Trophoblast cell (in vitro differentiated cells and primary cell): Measurements from ENCODE around the gene INS.

ENCODE experiments used
- DNase-seq, 2 donors: peaks; one replicate each; pipeline ENCODE4 v3.0.0-alpha.2; 2016
- H2AFZ ChIP-seq: 2 replicates; pipeline ENCODE4 v1.6.1; 2013; ENCODE audit warnings: low read length, moderate library complexity, mild to moderate bottlenecking; ENCODE audit not compliant: insufficient read depth, poor library complexity
- H2AK5ac ChIP-seq: 2 replicates; pipeline ENCODE4 v1.6.1; 2013; ENCODE audit warnings: mild to moderate bottlenecking, low read length
- H2BK120ac ChIP-seq: 2 replicates; pipeline ENCODE4 v1.6.1; 2013; ENCODE audit warnings: low read length, mild to moderate bottlenecking, moderate library complexity; ENCODE audit not compliant: insufficient read depth, poor library complexity
- H2BK12ac ChIP-seq: 2 replicates; pipeline ENCODE4 v1.6.1; 2013; ENCODE audit warnings: mild to moderate bottlenecking, low read length, moderate library complexity
- H2BK5ac ChIP-seq: 2 replicates; pipeline ENCODE4 v1.6.1; 2013; ENCODE audit warnings: low read length, low read depth, moderate library complexity, mild to moderate bottlenecking; ENCODE audit not compliant: poor library complexity
- H3K14ac ChIP-seq: 2 replicates; pipeline ENCODE4 v1.6.1; 2013; ENCODE audit warnings: mild to moderate bottlenecking, low read length
- H3K18ac ChIP-seq: 2 replicates; pipeline ENCODE4 v1.6.1; 2013; ENCODE audit warnings: mild to moderate bottlenecking, low read length
- H3K23ac ChIP-seq: 2 replicates; pipeline ENCODE4 v1.6.1; 2013; ENCODE audit warnings: low read length
- H3K27ac ChIP-seq: 2 replicates; pipeline ENCODE4 v1.5.1; 2013; ENCODE audit warnings: low read depth, mild to moderate bottlenecking, inconsistent platforms, low read length, moderate library complexity
- H3K27me3 ChIP-seq: 2 replicates; pipeline ENCODE4 v1.6.1; 2013; ENCODE audit warnings: inconsistent platforms, mild to moderate bottlenecking, low read length, moderate library complexity; ENCODE audit not compliant: insufficient read depth
- H3K36me3 ChIP-seq, 2 experiments: 1 replicate in 1 of 2; 2 replicates in 1 of 2; pipeline ENCODE4 v1.6.1; 2013; ENCODE audit warnings: low read length in 2 of 2, mild to moderate bottlenecking in 2 of 2, moderate library complexity in 1 of 2; ENCODE audit not compliant: insufficient read depth in 2 of 2, control insufficient read depth in 1 of 2
- H3K4ac ChIP-seq: 2 replicates; pipeline ENCODE4 v1.6.1; 2013; ENCODE audit warnings: low read depth, mild to moderate bottlenecking, low read length, moderate library complexity
- H3K4me1 ChIP-seq, 2 experiments: 1 replicate in 1 of 2; 2 replicates in 1 of 2; pipeline ENCODE4 v1.6.1; 2013; ENCODE audit warnings: low read length in 2 of 2, mild to moderate bottlenecking in 2 of 2, moderate library complexity in 1 of 2; ENCODE audit not compliant: insufficient read depth in 2 of 2, control insufficient read depth in 1 of 2
- H3K4me2 ChIP-seq: 2 replicates; pipeline ENCODE4 v1.6.1; 2013; ENCODE audit warnings: inconsistent platforms, mild to moderate bottlenecking, low read length, moderate library complexity
- H3K4me3 ChIP-seq: 2 replicates; pipeline ENCODE4 v1.5.1; 2013; ENCODE audit warnings: mild to moderate bottlenecking, low read depth, low read length, inconsistent platforms
- H3K79me1 ChIP-seq: one replicate; pipeline ENCODE4 v1.6.1; 2013; ENCODE audit warnings: low read length
- H3K79me2 ChIP-seq: 2 replicates; pipeline ENCODE4 v1.6.1; 2013; ENCODE audit warnings: low read length, mild to moderate bottlenecking; ENCODE audit not compliant: control insufficient read depth, insufficient read depth, poor library complexity
- H3K9ac ChIP-seq: 2 replicates; pipeline ENCODE4 v1.6.1; 2013; ENCODE audit warnings: mild to moderate bottlenecking, low read length
- H3K9me3 ChIP-seq: 2 replicates; pipeline ENCODE4 v1.6.1; 2013; ENCODE audit warnings: low read depth, mild to moderate bottlenecking, control low read depth, inconsistent platforms, low read length; ENCODE audit not compliant: insufficient read depth
- H4K12ac ChIP-seq: 2 replicates; pipeline ENCODE4 v1.6.1; 2013; ENCODE audit warnings: low read depth, mild to moderate bottlenecking, low read length, moderate library complexity
- H4K8ac ChIP-seq: 2 replicates; pipeline ENCODE4 v1.6.1; 2013; ENCODE audit warnings: low read depth, mild to moderate bottlenecking, low read length, moderate library complexity
- H4K91ac ChIP-seq: one replicate; pipeline ENCODE4 v1.6.1; 2013; ENCODE audit warnings: low read depth, mild to moderate bottlenecking, low read length, moderate library complexity
- WGBS: extraction: QIAGEN DNeasy Blood & Tissue Kit; methylation state at CpG from one replicate; pipeline ENCODE4 v1.1.7; 2013; ENCODE audit warnings: missing lambda C conversion rate; ENCODE audit not compliant: insufficient read length, insufficient coverage; ENCODE audit errors: extremely low coverage; 5-methylcytosine and 5-hydroxymethylcytosine counted together

INS gene

GRCh38 chr11:2176389-2176900 is 15.4 kb upstream of the INS start:
- Histone ChIP-seq H3K4me2 (no peak overlapping the region), H3K14ac (no peak overlapping the region), H3K4ac (no peak overlapping the region)

GRCh38 chr11:2175659-2176058 is 14.7 kb upstream of the INS start:
- WGBS = no CpG with 5 or more reads among the region's 13 CpGs
- no peak overlapping the region for H3K4me2 ChIP-seq
- H2BK12ac ChIP-seq = no peak overlapping the region
- no peak overlapping the region for H4K8ac ChIP-seq
- no peaks in the 10 kb centered on the region for H3K79me1 ChIP-seq
- H3K14ac ChIP-seq = no peak overlapping the region
- H2AK5ac ChIP-seq = no peak overlapping the region
- no peaks in the 10 kb centered on the region for H3K27me3 ChIP-seq
- H2BK5ac ChIP-seq = no peak overlapping the region
- H3K79me2 ChIP-seq = no peaks in the 10 kb centered on the region
- H3K4me1 ChIP-seq = no peaks in the 10 kb centered on the region
- H3K18ac ChIP-seq = no peak overlapping the region
- H3K4ac ChIP-seq = no peak overlapping the region
- no peaks in the 10 kb centered on the region for H3K36me3 ChIP-seq
- H2BK120ac ChIP-seq = no peak overlapping the region
- H3K27ac ChIP-seq = no peak overlapping the region
- DNase-seq = no peak
- peaks cover 4% of the 10 kb centered on the region for H3K9me3 ChIP-seq
- no peak overlapping the region for H2AFZ ChIP-seq
- H3K23ac ChIP-seq = no peak overlapping the region
- no peak overlapping the region for H4K12ac ChIP-seq
- peak overlapping the region; percentile 46 for H3K4me3 ChIP-seq
- no peak overlapping the region for H4K91ac ChIP-seq
- no peak overlapping the region for H3K9ac ChIP-seq

More at GRCh38 chr11:2176389-2176900, 15.4 kb upstream of the INS start:
- Histone ChIP-seq H3K23ac (peak overlapping the region; percentile 27), H4K8ac (no peak overlapping the region), H4K12ac (no peak overlapping the region), H4K91ac (no peak overlapping the region), H3K79me1 (no peaks in the 10 kb centered on the region), H3K4me3 (peak overlapping the region; percentile 46), H2AFZ (no peak overlapping the region), H2AK5ac (no peak overlapping the region), H2BK5ac (no peak overlapping the region), H3K27ac (no peak overlapping the region), H2BK120ac (no peak overlapping the region), H3K9ac (no peak overlapping the region), H3K9me3 (peaks cover 4% of the 10 kb centered on the region), H2BK12ac (no peak overlapping the region), H3K36me3 (no peaks in the 10 kb centered on the region), H3K27me3 (no peaks in the 10 kb centered on the region), H3K18ac (no peak overlapping the region), H3K4me1 (no peaks in the 10 kb centered on the region), H3K79me2 (no peaks in the 10 kb centered on the region)
- DNase-seq = no peak
- no CpG with 5 or more reads among the region's 14 CpGs for WGBS

- no peak overlapping the region for H2BK120ac ChIP-seq
- no peaks in the 10 kb centered on the region for H3K36me3 ChIP-seq
- no peak overlapping the region for H3K23ac ChIP-seq
- no peak overlapping the region for H4K91ac ChIP-seq
- H4K8ac ChIP-seq = no peak overlapping the region
- H2AK5ac ChIP-seq = no peak overlapping the region
- no CpG with 5 or more reads among the region's 11 CpGs for WGBS
- H3K4me3 ChIP-seq = no peak overlapping the region
- H2BK5ac ChIP-seq = no peak overlapping the region
- H2AFZ ChIP-seq = no peak overlapping the region
- no peak overlapping the region for H3K27ac ChIP-seq
- DNase-seq = no peak
- no peak overlapping the region for H3K14ac ChIP-seq
- H3K9ac ChIP-seq = no peak overlapping the region
- peaks cover 4% of the 10 kb centered on the region for H3K9me3 ChIP-seq
- H3K4me2 ChIP-seq = no peak overlapping the region
- no peaks in the 10 kb centered on the region for H3K27me3 ChIP-seq
- no peak overlapping the region for H4K12ac ChIP-seq
- no peaks in the 10 kb centered on the region for H3K4me1 ChIP-seq
- no peaks in the 10 kb centered on the region for H3K79me2 ChIP-seq
- no peak overlapping the region for H3K4ac ChIP-seq
- no peak overlapping the region for H3K18ac ChIP-seq
- no peak overlapping the region for H2BK12ac ChIP-seq
- H3K79me1 ChIP-seq = no peaks in the 10 kb centered on the region
Measured at GRCh38 chr11:2174361-2174760, 13.4 kb upstream of the INS start.

- H3K79me2 ChIP-seq = no peaks in the 10 kb centered on the region
- H3K36me3 ChIP-seq = no peaks in the 10 kb centered on the region
- no peak overlapping the region for H2BK5ac ChIP-seq
- H3K18ac ChIP-seq = no peak overlapping the region
- no peak overlapping the region for H3K23ac ChIP-seq
- no peaks in the 10 kb centered on the region for H3K79me1 ChIP-seq
- H3K4ac ChIP-seq = no peak overlapping the region
- H3K27ac ChIP-seq = no peak overlapping the region
- no peak overlapping the region for H3K9ac ChIP-seq
- H3K14ac ChIP-seq = no peak overlapping the region
- no peak overlapping the region for H2AK5ac ChIP-seq
- H3K4me1 ChIP-seq = peaks cover 2 to 3% of the 10 kb centered on the region in 2 experiments
- no peak overlapping the region for H4K12ac ChIP-seq
- H4K8ac ChIP-seq = no peak overlapping the region
- H3K4me3 ChIP-seq = no peak overlapping the region
- H3K4me2 ChIP-seq = no peak overlapping the region
- DNase-seq = no peak
- H2BK12ac ChIP-seq = no peak overlapping the region
- no peaks in the 10 kb centered on the region for H3K27me3 ChIP-seq
- peaks cover 5% of the 10 kb centered on the region for H3K9me3 ChIP-seq
- H2AFZ ChIP-seq = no peak overlapping the region
- H2BK120ac ChIP-seq = no peak overlapping the region
- H4K91ac ChIP-seq = no peak overlapping the region
- no CpG with 5 or more reads among the region's 11 CpGs for WGBS
Measured at GRCh38 chr11:2173761-2174160, 12.8 kb upstream of the INS start.
